Ovary (tissue), 9 donors: Measurements from ENCODE around the gene NRAP. TPM values are rescaled to one million over a fixed set of nuclear protein-coding genes. Genes with fewer than 3 reads are reported as not detected.

Experiments used
- DNase-seq, 5 donors: peaks; one replicate each; pipeline ENCODE4 v3.0.0-alpha.2; 2019 to 2020
- H3K27ac ChIP-seq, 2 donors: fragments of 200-600 bp; one replicate each; pipeline versions ENCODE4 v1.5.1 to v1.8.0; 2019 to 2022
- H3K27me3 ChIP-seq: fragments of 200-600 bp; one replicate; pipeline ENCODE4 v1.8.0; 2022
- H3K36me3 ChIP-seq: fragments of 200-600 bp; sonication (generic); one replicate; pipeline ENCODE4 v1.5.1; 2019
- H3K4me1 ChIP-seq: one replicate; pipeline ENCODE4 v1.8.1; 2013; ENCODE audit warnings: mild to moderate bottlenecking, moderate library complexity; ENCODE audit not compliant: insufficient read depth
- H3K4me3 ChIP-seq: fragments of 200-600 bp; sonication (generic); one replicate; pipeline ENCODE4 v1.5.1; 2017
- H3K9me3 ChIP-seq, 2 donors: fragments of 200-600 bp in 1 of 2; sonication (generic) in 1 of 2; one replicate each; pipeline versions ENCODE4 v1.5.1 to v1.8.1; 2013 to 2019; ENCODE audit warnings: mild to moderate bottlenecking in 1 of 2, moderate library complexity in 1 of 2
- CTCF ChIP-seq, 3 donors: fragments of 450-650 bp in 2 of 3; fragments of 200-600 bp in 1 of 3; IDR thresholded peaks; one replicate each; pipeline versions ENCODE4 v1.5.1 to v1.8.0; 2016 to 2022; ENCODE audit warnings: antibody characterized with exemption in 3 of 3, mild to moderate bottlenecking in 1 of 3
- EP300 ChIP-seq: sonication (generic); formaldehyde crosslinking; IDR thresholded peaks from one replicate; pipeline ENCODE4 v1.6.1; 2017; ENCODE audit warnings: antibody characterized with exemption
- POLR2A ChIP-seq: fragments of 450-650 bp; IDR thresholded peaks from one replicate; pipeline ENCODE4 v1.6.1; 2017; ENCODE audit warnings: antibody characterized with exemption, mild to moderate bottlenecking, moderate library complexity
- WGBS, 3 donors: extraction: QIAGEN DNeasy Blood & Tissue Kit in 1 of 3; methylation state at CpG; one replicate each; pipeline versions ENCODE4 v1.1.5 to v1.1.7; 2013 to 2017; 5-methylcytosine and 5-hydroxymethylcytosine counted together
- intact Hi-C, 4 donors: fragments of 100-400 bp; cut with DNase I; formaldehyde crosslinking; loops; one replicate each; pipeline versions ENCODE4 v1.11.0 to v1.15.1; 2022 to 2023
- polyA plus RNA-seq, 2 donors: library from polyadenylated mRNA; stranded (reverse); fragments of 200-250 nt in 1 of 2; fragments of 350-450 nt in 1 of 2; fragmentation: Illumina TruSeq in 1 of 2; extraction: RNeasy Lipid Tissue Mini Kit (QIAGEN cat#74804) in 1 of 2; gene quantifications; one replicate each; pipeline ENCODE4 v1.2.3, GENCODE V29; 2013 to 2014
- total RNA-seq, 7 donors: library from RNA; depleted of rRNA in 2 of 7; stranded (reverse); fragments of >200 nt in 2 of 7; fragmentation: NEBNext Ultra II Directional in 3 of 7; extraction: Animal tissue kit (Norgen Biotek cat#: 25700) in 3 of 7; gene quantifications; one replicate each; pipeline versions ENCODE4 v1.1.0 to v1.2.4, GENCODE V29; 2016 to 2023
- donor health status: DM: no; HTN: no; CAD: no; lungs with moderate emphysema.
- donor health status: DM: no; HTN: no; CAD: no.
- donor health status: Bipolar disorder and iron deficiency.
- donor health status: DM: yes; HTN: yes; CAD: no.
- donor health status: DM: no; HTN: no; CAD: no.
- donor health status: DM: yes; HTN: yes; CAD: no.

Gene NRAP
- total and polyA plus RNA-seq, 9 donors: 0.02 to 0.25 (median 0.11) TPM; not detected in 2

DNA sequence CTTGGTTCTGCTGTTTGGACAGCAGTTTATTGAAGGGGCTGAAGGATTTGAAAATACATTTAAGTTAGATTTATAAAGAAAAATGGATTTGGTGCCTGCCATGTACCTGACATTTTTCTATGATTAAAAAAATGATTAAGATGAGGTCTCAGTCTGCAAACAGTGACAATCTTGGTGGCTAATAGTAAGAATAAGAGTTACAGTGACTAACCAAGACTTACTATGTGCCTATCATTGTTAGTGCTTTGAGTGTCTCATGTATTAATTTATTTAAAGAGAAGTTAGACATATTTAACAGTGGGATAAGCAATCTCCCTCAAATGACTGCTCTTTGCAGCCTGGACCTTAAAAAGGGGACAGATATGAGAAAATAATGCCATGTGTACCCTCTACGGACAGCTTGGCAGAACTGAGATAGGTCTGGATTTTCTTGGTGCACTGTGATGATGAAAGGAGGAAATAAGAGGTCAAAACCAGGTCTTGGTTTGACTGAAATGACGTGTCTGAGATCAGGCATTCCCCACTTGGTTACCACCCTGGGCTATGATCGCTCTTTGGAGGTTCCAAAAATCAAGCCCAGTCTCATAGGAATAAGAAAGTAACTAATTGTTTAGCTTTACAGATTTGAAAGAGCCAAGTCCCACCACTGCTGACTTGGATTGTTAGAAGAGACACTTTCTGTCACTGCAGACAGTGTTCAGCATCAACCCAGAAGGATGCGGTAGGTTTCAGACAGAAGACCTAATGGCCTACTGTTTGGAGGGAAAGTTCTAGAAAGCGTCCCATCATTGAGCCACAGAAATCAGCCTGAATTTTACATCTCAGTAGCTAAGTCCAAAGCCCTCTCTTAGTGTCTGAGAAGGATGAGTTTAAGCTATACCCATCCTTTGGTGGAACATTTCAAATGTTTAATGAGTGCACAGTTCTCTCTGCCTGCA lies 18.0 kb upstream of the NRAP start:
- DNase-seq: no peak
- Histone ChIP-seq H3K4me3 (no peak overlapping the region), H3K4me1 (peaks cover 3% of the 10 kb centered on the region), H3K27me3 (no peaks in the 10 kb centered on the region), H3K9me3 (no peaks in the 10 kb centered on the region), H3K36me3 (no peaks in the 10 kb centered on the region), H3K27ac (no peak overlapping the region)
- intact Hi-C loops: no loop called here
- 87 to 91% (median 91%) methylated on average over 5 of the region's 5 CpGs for WGBS, 3 donors
- no peak for TF ChIP-seq EP300
- no peak for TF ChIP-seq POLR2A
- TF ChIP-seq CTCF (IDR thresholded peaks at IDR 0.05): no peak

- WGBS, 3 donors: 7 to 11% (median 7%) methylated on average over 28 of the region's 28 CpGs
- Histone ChIP-seq H3K4me1 (peaks cover 3% of the 10 kb centered on the region), H3K27ac (peak overlapping the region; percentile 87 to 91), H3K9me3 (no peaks in the 10 kb centered on the region), H3K4me3 (peak overlapping the region; percentile 95), H3K27me3 (no peaks in the 10 kb centered on the region), H3K36me3 (no peaks in the 10 kb centered on the region)
- intact Hi-C loops: no loop called here
- peak in 4 of 5 donors; percentile 23 to 43 (median 40) for DNase-seq
- TF ChIP-seq CTCF (IDR thresholded peaks at IDR 0.05) (no peak), EP300 (no peak), POLR2A (peak; percentile 7)
Observed at GRCh38 chr10:113680190-113681111, 16.6 kb upstream of the NRAP start.

GRCh38 chr10:113679463-113680189 lies 15.8 kb upstream of the NRAP start, which contains the start of gene CASP7:
Gene CASP7, plus strand, starts transcription at chr10:113679912. Its CDS starts 17,582 bp downstream, at chr10:113697494.
- WGBS, 3 donors: 0 to 1% (median 1%) methylated on average over 45 to 68 of the region's 68 CpGs

More at GRCh38 chr10:113679463-113680189, 15.8 kb upstream of the NRAP start, which contains the start of gene CASP7:
- Histone ChIP-seq H3K9me3 (no peaks in the 10 kb centered on the region), H3K4me1 (peaks cover 3% of the 10 kb centered on the region), H3K36me3 (no peaks in the 10 kb centered on the region), H3K27ac (peak within 1 kb of the TSS; percentile 87 to 91), H3K4me3 (peak within 1 kb of the TSS; percentile 95), H3K27me3 (no peaks in the 10 kb centered on the region)
- TF ChIP-seq POLR2A: peak; percentile 27
- no peak for TF ChIP-seq CTCF (IDR thresholded peaks at IDR 0.05)
- peak; percentile 77 to 87 (median 83) for DNase-seq
- intact Hi-C loops: no loop called here
